ENCODE measurements around the gene CCT8L2.
"Not testable (repeated sequence)": the region's sequence is repeated elsewhere in the genome, so short reads cannot be mapped to it uniquely, and the experiment has no call there.

Gene CCT8L2

GRCh38 chr22:16592710-16593109 is at the start of gene CCT8L2:
Gene CCT8L2 (minus strand): TSS chr22:16592810. CDS start chr22:16592550, 260 bp downstream.
- H3K4me3 ChIP-seq (ENCODE audit: low read depth, low read length); H3K9ac ChIP-seq; H2AFZ ChIP-seq; H3K4me2 ChIP-seq (ENCODE audit: low read length); H3K79me2 ChIP-seq; H3K27me3 ChIP-seq (ENCODE audit: control insufficient read depth, insufficient read depth, low read length); H3K4me1 ChIP-seq; H3K27ac ChIP-seq; H3K9me3 ChIP-seq (ENCODE audit: control insufficient read depth, low read length); H3K36me3 ChIP-seq (ENCODE audit: control insufficient read depth, insufficient read depth, low read length): not testable (repeated sequence)

GRCh38 chr22:16635442-16635841 is 42.8 kb upstream of the CCT8L2 start:
- not testable (repeated sequence) for H3K9ac ChIP-seq; H2AFZ ChIP-seq; H3K79me2 ChIP-seq; H3K4me3 ChIP-seq (ENCODE audit: low read depth, low read length); H3K9me3 ChIP-seq (ENCODE audit: control insufficient read depth, low read length); H3K36me3 ChIP-seq (ENCODE audit: control insufficient read depth, insufficient read depth, low read length); H3K4me2 ChIP-seq (ENCODE audit: low read length); H3K27ac ChIP-seq; H3K27me3 ChIP-seq (ENCODE audit: control insufficient read depth, insufficient read depth, low read length); H3K4me1 ChIP-seq

- H3K27ac ChIP-seq; H3K4me2 ChIP-seq (ENCODE audit: low read length); H3K27me3 ChIP-seq (ENCODE audit: control insufficient read depth, insufficient read depth, low read length); H3K9me3 ChIP-seq (ENCODE audit: control insufficient read depth, low read length); H3K4me1 ChIP-seq; H3K79me2 ChIP-seq; H2AFZ ChIP-seq; H3K4me3 ChIP-seq (ENCODE audit: low read depth, low read length); H3K36me3 ChIP-seq (ENCODE audit: control insufficient read depth, insufficient read depth, low read length); H3K9ac ChIP-seq: not testable (repeated sequence)
These were observed 41.5 kb upstream of the CCT8L2 start for GRCh38 chr22:16634092-16634491.

- H3K4me1 ChIP-seq; H3K27ac ChIP-seq; H3K9me3 ChIP-seq (ENCODE audit: control insufficient read depth, low read length); H3K9ac ChIP-seq; H3K79me2 ChIP-seq; H2AFZ ChIP-seq; H3K36me3 ChIP-seq (ENCODE audit: control insufficient read depth, insufficient read depth, low read length); H3K27me3 ChIP-seq (ENCODE audit: control insufficient read depth, insufficient read depth, low read length); H3K4me3 ChIP-seq (ENCODE audit: low read depth, low read length); H3K4me2 ChIP-seq (ENCODE audit: low read length): not testable (repeated sequence)
These were observed 35.9 kb upstream of the CCT8L2 start for GRCh38 chr22:16628476-16628875.

GRCh38 chr22:16625018-16625417 is 32.4 kb upstream of the CCT8L2 start:
- H2AFZ ChIP-seq, result not testable (repeated sequence)

GRCh38 chr22:16623595-16623994 is 31.0 kb upstream of the CCT8L2 start:
- H3K4me3 ChIP-seq (ENCODE audit: low read depth, low read length); H3K9me3 ChIP-seq (ENCODE audit: control insufficient read depth, low read length): not testable (repeated sequence)

More at GRCh38 chr22:16625018-16625417, 32.4 kb upstream of the CCT8L2 start:
- H3K27me3 ChIP-seq (ENCODE audit: control insufficient read depth, insufficient read depth, low read length); H3K36me3 ChIP-seq (ENCODE audit: control insufficient read depth, insufficient read depth, low read length); H3K4me1 ChIP-seq; H3K4me3 ChIP-seq (ENCODE audit: low read depth, low read length); H3K9ac ChIP-seq; H3K79me2 ChIP-seq; H3K4me2 ChIP-seq (ENCODE audit: low read length); H3K9me3 ChIP-seq (ENCODE audit: control insufficient read depth, low read length); H3K27ac ChIP-seq: not testable (repeated sequence)

GRCh38 chr22:16617516-16617915 is 24.9 kb upstream of the CCT8L2 start:
- not testable (repeated sequence) for H3K9me3 ChIP-seq (ENCODE audit: control insufficient read depth, low read length); H3K4me3 ChIP-seq (ENCODE audit: low read depth, low read length); H3K27me3 ChIP-seq (ENCODE audit: control insufficient read depth, insufficient read depth, low read length); H3K79me2 ChIP-seq; H2AFZ ChIP-seq; H3K36me3 ChIP-seq (ENCODE audit: control insufficient read depth, insufficient read depth, low read length); H3K9ac ChIP-seq; H3K4me1 ChIP-seq; H3K4me2 ChIP-seq (ENCODE audit: low read length); H3K27ac ChIP-seq

More at GRCh38 chr22:16623595-16623994, 31.0 kb upstream of the CCT8L2 start:
- H3K4me2 ChIP-seq (ENCODE audit: low read length); H3K79me2 ChIP-seq; H3K27ac ChIP-seq; H2AFZ ChIP-seq; H3K27me3 ChIP-seq (ENCODE audit: control insufficient read depth, insufficient read depth, low read length); H3K9ac ChIP-seq; H3K4me1 ChIP-seq; H3K36me3 ChIP-seq (ENCODE audit: control insufficient read depth, insufficient read depth, low read length): not testable (repeated sequence)

- not testable (repeated sequence) for H3K4me3 ChIP-seq (ENCODE audit: low read depth, low read length); H3K79me2 ChIP-seq; H2AFZ ChIP-seq; H3K4me2 ChIP-seq (ENCODE audit: low read length); H3K27me3 ChIP-seq (ENCODE audit: control insufficient read depth, insufficient read depth, low read length); H3K9me3 ChIP-seq (ENCODE audit: control insufficient read depth, low read length); H3K27ac ChIP-seq; H3K36me3 ChIP-seq (ENCODE audit: control insufficient read depth, insufficient read depth, low read length); H3K4me1 ChIP-seq; H3K9ac ChIP-seq
These were observed 23.9 kb upstream of the CCT8L2 start for GRCh38 chr22:16616390-16616938.

GRCh38 chr22:16615606-16616245 is 23.1 kb upstream of the CCT8L2 start:
- H3K27me3 ChIP-seq (ENCODE audit: control insufficient read depth, insufficient read depth, low read length); H3K36me3 ChIP-seq (ENCODE audit: control insufficient read depth, insufficient read depth, low read length); H2AFZ ChIP-seq; H3K4me2 ChIP-seq (ENCODE audit: low read length); H3K4me3 ChIP-seq (ENCODE audit: low read depth, low read length); H3K9me3 ChIP-seq (ENCODE audit: control insufficient read depth, low read length); H3K4me1 ChIP-seq; H3K79me2 ChIP-seq; H3K9ac ChIP-seq; H3K27ac ChIP-seq: not testable (repeated sequence)
